HG03342 (cell line): Measurements from ENCODE around the gene LRRN4.

ENCODE experiments used
- ATAC-seq: cut with Tn5 transposase; IDR thresholded peaks from one replicate; pipeline ENCODE4 v1.9.1; 2021; ENCODE audit warnings: mild to moderate bottlenecking, moderate library complexity; ENCODE audit not compliant: unreplicated experiment

Gene LRRN4

GRCh38 chr20:6053776-6054688, at the start of gene LRRN4:
Gene LRRN4 (minus strand): TSS chr20:6054060. CDS start chr20:6052799, 1,261 bp downstream.
- no peak for ATAC-seq

- ATAC-seq: no peak
Measured at GRCh38 chr20:6103301-6103700, 49.4 kb upstream of the LRRN4 start.

- ATAC-seq: no peak
Measured at GRCh38 chr20:6101346-6101745, 47.5 kb upstream of the LRRN4 start.

GRCh38 chr20:6100246-6100645, 46.4 kb upstream of the LRRN4 start:
- no peak for ATAC-seq

- ATAC-seq: no peak
Measured at GRCh38 chr20:6099819-6100218, 46.0 kb upstream of the LRRN4 start.

- no peak for ATAC-seq
Measured at GRCh38 chr20:6095409-6095808, 41.5 kb upstream of the LRRN4 start.

GRCh38 chr20:6094565-6094964, 40.7 kb upstream of the LRRN4 start:
- no peak for ATAC-seq

- no peak for ATAC-seq
Measured at GRCh38 chr20:6094063-6094462, 40.2 kb upstream of the LRRN4 start.

- ATAC-seq: no peak
Measured at GRCh38 chr20:6091661-6092060, 37.8 kb upstream of the LRRN4 start.

- no peak for ATAC-seq
Measured at GRCh38 chr20:6086868-6087267, 33.0 kb upstream of the LRRN4 start.

GRCh38 chr20:6083926-6084325, 30.1 kb upstream of the LRRN4 start:
- no peak for ATAC-seq

- ATAC-seq: no peak
Measured at GRCh38 chr20:6081236-6081635, 27.4 kb upstream of the LRRN4 start.

GRCh38 chr20:6079016-6079415, 25.2 kb upstream of the LRRN4 start:
- ATAC-seq: no peak

GRCh38 chr20:6075428-6076219, 21.8 kb upstream of the LRRN4 start:
- no peak for ATAC-seq

- ATAC-seq: no peak
Measured at GRCh38 chr20:6074784-6075183, 20.9 kb upstream of the LRRN4 start.

GRCh38 chr20:6074145-6074561, 20.3 kb upstream of the LRRN4 start:
- ATAC-seq: peak; percentile 61

- no peak for ATAC-seq
Measured at GRCh38 chr20:6070829-6071695, 17.2 kb upstream of the LRRN4 start.

- ATAC-seq: no peak
Measured at GRCh38 chr20:6069669-6070068, 15.8 kb upstream of the LRRN4 start.

GRCh38 chr20:6067763-6068318, 14.0 kb upstream of the LRRN4 start:
- no peak for ATAC-seq

GRCh38 chr20:6066582-6066981, 12.7 kb upstream of the LRRN4 start:
- no peak for ATAC-seq

- no peak for ATAC-seq
Measured at GRCh38 chr20:6061544-6061943, 7.7 kb upstream of the LRRN4 start.
